ENCODE data around the gene ZNF709.
"Not testable (repeated sequence)": the region's sequence is repeated elsewhere in the genome, so short reads cannot be mapped to it uniquely, and the experiment has no call there.

The ZNF709 gene

GRCh38 chr19:12453495-12453894 is 31.1 kb downstream of the ZNF709 start:
- in situ Hi-C loops (cut with MboI; ENCODE audit: low pct_unique_long_range_greater_than_20kb, low sequenced_read_pairs, unreplicated experiment): no loop called here
- DNase-seq (ENCODE audit: low spot score): no peak
- TF ChIP-seq CTCF (IDR thresholded peaks at IDR 0.05; ENCODE audit: extremely low read depth, insufficient read depth, missing control alignments): no peak

- TF ChIP-seq CTCF (IDR thresholded peaks at IDR 0.05; ENCODE audit: extremely low read depth, insufficient read depth, missing control alignments): no peak
- DNase-seq (ENCODE audit: low spot score): no peak
- in situ Hi-C loops (cut with MboI; ENCODE audit: low pct_unique_long_range_greater_than_20kb, low sequenced_read_pairs, unreplicated experiment): no loop called here
These were observed 33.8 kb downstream of the ZNF709 start for GRCh38 chr19:12450844-12451243.

- no peak for TF ChIP-seq CTCF (IDR thresholded peaks at IDR 0.05; ENCODE audit: extremely low read depth, insufficient read depth, missing control alignments)
- no peak for DNase-seq (ENCODE audit: low spot score)
- in situ Hi-C loops (cut with MboI; ENCODE audit: low pct_unique_long_range_greater_than_20kb, low sequenced_read_pairs, unreplicated experiment): no loop called here
These were observed 35.8 kb downstream of the ZNF709 start for GRCh38 chr19:12448808-12449207.

GRCh38 chr19:12440541-12441316 is 43.9 kb downstream of the ZNF709 start, which contains the start of gene ZNF443:
Gene ZNF443 (minus strand): TSS chr19:12441021. CDS start chr19:12440914, 107 bp downstream.
- peak; percentile 88 for DNase-seq (ENCODE audit: low spot score)
- no peak for TF ChIP-seq CTCF (IDR thresholded peaks at IDR 0.05; ENCODE audit: extremely low read depth, insufficient read depth, missing control alignments)
- in situ Hi-C loops (cut with MboI; ENCODE audit: low pct_unique_long_range_greater_than_20kb, low sequenced_read_pairs, unreplicated experiment): no loop called here

GRCh38 chr19:12439686-12440540 is 44.7 kb downstream of the ZNF709 start:
- DNase-seq (ENCODE audit: low spot score); in situ Hi-C loops (cut with MboI; ENCODE audit: low pct_unique_long_range_greater_than_20kb, low sequenced_read_pairs, unreplicated experiment): not testable (repeated sequence)

GRCh38 chr19:12430726-12431299 is 53.8 kb downstream of the ZNF709 start:
- DNase-seq (ENCODE audit: low spot score); in situ Hi-C loops (cut with MboI; ENCODE audit: low pct_unique_long_range_greater_than_20kb, low sequenced_read_pairs, unreplicated experiment): not testable (repeated sequence)

GRCh38 chr19:12425888-12426274 is 58.7 kb downstream of the ZNF709 start:
- no peak for TF ChIP-seq CTCF (IDR thresholded peaks at IDR 0.05; ENCODE audit: extremely low read depth, insufficient read depth, missing control alignments)
- in situ Hi-C loops (cut with MboI; ENCODE audit: low pct_unique_long_range_greater_than_20kb, low sequenced_read_pairs, unreplicated experiment): no loop called here
- DNase-seq (ENCODE audit: low spot score): no peak
